NCI-H128 (cell line): ENCODE results near the gene MOB1A.
"Not testable (repeated sequence)": the region's sequence is repeated elsewhere in the genome, so short reads cannot be mapped to it uniquely, and the experiment has no call there.

Experiments used
- DNase-seq: peaks from one replicate; lab custom pipeline; 2025; ENCODE audit not compliant: unreplicated experiment; lab: John Stamatoyannopoulos, UW

The MOB1A gene

GRCh38 chr2:74149570-74150319 lies 28.9 kb downstream of the MOB1A start:
- DNase-seq: no peak

- DNase-seq: no peak
These were observed 29.5 kb downstream of the MOB1A start for GRCh38 chr2:74149247-74149525.

- no peak for DNase-seq
These were observed 30.0 kb downstream of the MOB1A start for GRCh38 chr2:74148457-74149246.

GRCh38 chr2:74147727-74148456 lies 30.8 kb downstream of the MOB1A start, which contains the start of gene BOLA3:
BOLA3 (minus strand) TSS chr2:74147912; CDS start chr2:74147874, 38 bp downstream.
- peak; percentile 58 for DNase-seq

GRCh38 chr2:74146929-74147726 lies 31.6 kb downstream of the MOB1A start:
- DNase-seq: no peak

DNA sequence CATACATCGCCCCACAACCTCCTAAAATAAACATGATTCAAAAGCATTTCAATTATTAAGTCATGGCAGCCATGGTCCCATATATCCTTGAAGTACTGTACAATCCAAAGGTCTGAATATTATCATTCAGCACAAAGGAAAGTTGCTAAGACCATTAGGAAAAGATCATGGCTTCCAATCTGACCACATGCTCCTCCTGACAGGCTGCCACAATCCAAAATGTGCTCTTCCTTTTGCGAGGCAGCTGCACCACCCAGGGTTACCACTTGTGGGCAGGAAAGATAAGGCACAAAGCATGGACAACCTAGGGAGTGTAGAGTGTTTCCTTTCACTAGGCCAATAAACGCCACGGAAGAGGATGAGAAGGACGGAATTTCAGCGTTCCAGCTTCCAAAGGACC lies 36.3 kb downstream of the MOB1A start:
- DNase-seq: no peak

DNA sequence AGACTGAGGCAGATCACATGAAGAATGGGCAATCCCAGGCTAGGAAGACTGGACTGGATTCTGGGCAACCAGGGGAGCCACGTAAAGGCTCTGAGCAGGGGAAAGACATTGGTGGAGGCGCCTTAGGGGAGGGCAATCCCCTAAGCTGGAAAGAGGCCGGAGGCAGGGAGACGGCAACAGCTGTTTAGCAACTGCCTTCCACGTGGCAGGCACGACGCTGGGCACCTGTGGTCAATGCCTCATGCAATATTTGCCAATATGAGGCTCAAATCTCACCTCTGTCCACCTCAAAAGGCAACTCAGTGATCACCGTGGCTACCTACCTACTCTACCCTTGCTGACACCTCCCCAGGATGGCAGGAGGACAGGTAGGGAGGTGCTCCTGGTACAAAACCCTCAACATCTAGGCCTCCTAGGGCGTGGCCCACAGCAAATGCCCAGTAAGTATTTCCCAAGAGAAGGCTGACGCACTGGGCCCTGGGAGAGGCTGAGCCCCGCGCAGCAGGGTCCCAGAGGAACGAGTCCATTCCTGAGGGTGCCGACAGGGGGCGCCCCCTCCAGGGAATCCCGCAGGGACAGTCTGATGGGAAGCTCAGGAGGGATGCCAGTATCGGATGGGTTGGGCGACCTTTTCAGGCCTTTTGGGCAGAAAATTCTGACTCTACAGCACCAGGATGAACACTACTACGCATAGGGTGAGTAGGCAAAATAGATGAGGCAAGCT lies 39.9 kb downstream of the MOB1A start:
- DNase-seq: no peak

DNA sequence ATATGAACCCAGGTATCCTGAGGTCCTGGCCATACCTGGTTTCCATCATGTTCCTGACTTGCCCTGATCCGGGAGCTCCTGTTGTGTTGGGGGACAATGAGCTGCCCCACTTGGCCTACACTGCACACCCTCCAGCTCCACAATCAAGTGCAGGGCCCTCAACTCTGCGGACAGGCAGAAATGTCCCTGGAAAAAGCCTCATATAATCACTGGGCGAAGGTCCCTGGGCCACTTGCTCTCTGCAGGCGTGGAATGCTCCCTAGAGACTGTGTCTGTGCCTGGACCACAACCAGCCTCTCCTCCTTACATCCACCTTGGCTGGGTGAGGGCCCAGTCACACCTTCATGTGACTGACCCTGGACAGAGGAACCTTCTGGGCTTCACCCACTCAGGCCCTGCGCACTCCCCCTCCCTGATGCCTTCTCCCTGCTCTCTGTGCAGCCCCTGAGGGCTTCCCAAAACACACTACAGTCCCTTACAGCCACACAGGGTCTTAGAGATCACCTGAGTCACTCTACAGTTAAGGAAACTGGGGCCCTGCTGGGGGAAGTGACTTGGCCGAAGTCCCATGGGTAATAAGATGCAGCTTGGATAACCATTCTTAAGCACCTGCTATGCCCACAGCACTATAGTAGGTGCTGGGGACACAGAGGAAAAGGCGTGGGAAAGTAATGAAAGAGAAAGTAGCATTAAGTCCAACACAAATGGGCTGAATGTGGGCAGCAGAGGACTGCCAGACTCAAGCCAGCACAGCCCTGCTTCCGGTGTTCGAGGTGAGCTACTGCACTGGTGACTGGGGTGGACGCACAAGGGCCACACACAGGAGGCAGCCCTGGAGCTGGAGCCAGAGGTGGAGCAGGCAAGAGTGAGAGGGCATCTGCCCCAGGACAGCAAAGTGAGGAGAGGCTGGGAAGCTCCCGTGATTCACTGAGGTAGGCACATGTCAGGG lies 40.8 kb downstream of the MOB1A start:
- no peak for DNase-seq

GRCh38 chr2:74131901-74132300 lies 46.8 kb downstream of the MOB1A start:
- no peak for DNase-seq

GRCh38 chr2:74130211-74130995 lies 48.3 kb downstream of the MOB1A start:
- DNase-seq: no peak

- no peak for DNase-seq
These were observed 50.5 kb downstream of the MOB1A start for GRCh38 chr2:74128206-74128605.

DNA sequence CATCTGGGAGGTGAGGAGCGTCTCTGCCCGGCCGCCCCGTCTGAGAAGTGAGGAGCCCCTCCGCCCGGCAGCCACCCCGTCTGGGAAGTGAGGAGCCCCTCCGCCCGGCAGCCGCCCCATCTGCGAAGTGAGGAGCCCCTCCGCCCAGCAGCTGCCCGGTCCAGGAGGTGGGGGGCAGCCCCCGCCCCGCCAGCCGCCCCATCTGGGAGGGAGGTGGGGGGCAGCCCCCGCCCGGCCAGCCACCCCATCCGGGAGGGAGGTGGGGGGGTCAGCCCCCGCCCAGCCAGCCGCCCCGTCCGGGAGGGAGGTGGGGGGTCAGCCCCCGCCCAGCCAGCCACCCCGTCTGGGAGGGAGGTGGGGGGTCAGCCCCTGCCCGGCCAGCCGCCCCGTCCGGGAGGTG lies 54.7 kb downstream of the MOB1A start:
- not testable (repeated sequence) for DNase-seq

DNA sequence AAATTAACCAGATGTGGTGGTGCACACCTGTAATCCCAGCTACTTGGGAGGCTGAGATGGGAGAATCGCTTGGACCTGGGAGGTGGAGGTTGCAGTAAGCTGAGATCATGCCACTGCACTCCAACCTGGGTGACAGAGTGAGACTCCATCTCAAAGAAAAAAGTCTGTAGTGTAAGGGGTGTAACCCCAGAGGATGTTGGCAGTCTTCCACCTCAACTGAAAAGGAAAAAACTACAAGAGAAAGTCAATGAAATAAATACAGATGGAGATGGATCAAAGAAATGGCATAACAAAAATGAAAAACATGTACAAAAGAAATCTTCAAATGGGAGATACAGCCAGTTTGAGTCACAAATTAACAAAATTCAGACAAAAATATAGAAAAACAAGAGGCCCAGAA lies 56.8 kb downstream of the MOB1A start:
- DNase-seq: not testable (repeated sequence)

DNA sequence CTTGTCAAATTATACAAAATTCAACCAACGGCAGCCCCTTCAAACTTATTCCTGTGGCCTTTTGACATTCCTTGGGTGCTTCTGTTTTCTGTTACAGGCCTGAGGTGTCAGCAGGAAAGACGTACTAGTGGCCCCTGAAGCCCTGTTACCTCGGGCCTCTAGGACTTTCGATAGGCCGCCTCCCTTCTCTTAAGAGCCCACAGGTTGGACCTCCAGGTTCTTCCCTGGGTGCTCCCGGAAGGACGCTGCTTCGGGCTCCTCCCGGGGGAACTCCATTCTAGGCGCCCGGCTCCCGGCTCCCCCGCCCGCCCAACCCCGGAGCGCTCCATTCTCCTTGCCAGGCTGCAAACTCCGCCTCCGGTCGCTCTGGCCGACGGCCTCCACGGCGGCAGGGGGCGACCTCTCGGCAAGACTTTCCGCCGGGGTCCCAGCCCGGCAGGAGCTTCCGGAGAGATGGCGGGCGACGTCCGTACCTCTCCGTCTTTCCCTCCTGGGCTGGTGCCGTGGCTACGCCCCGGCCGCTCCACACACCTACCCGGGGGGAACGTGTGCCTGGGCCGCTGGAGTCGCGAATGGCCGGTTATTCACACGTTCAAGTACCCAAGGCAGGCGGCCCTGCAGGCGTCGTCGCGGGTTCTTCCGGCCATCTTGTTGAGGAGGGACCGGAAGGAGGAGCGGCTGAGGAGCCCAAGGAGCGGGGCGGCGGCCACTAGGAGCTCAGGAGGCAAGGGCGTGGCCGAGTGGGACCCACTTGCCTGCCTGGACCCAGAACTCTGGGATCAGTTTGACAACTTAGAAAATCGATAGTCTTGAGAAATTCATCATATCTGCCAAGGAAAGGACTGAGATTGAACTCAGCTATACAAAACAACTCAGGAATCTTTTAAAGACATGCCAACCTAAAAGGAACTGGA lies 58.5 kb downstream of the MOB1A start:
- DNase-seq: peak; percentile 40

- DNase-seq: no peak
These were observed 59.3 kb downstream of the MOB1A start for GRCh38 chr2:74119339-74119738.

DNA sequence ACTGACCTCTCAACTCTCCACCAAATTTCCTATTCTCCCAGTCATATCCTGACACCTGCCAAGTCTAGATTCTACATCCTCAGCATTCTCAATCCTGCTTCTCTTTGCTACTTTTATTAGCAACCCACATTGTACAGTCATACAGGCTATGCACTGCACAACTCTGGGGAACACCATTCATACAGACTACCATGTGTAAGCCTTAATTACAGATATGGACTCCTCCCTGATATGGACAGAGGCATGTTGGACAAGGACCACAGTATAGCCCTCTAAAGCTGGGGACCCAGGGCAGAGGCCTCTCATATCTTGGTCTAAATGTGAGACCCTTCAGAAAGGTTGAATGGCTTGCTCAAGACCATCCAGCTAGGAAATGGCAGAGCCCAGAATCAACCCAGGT lies 67.3 kb downstream of the MOB1A start:
- no peak for DNase-seq

DNA sequence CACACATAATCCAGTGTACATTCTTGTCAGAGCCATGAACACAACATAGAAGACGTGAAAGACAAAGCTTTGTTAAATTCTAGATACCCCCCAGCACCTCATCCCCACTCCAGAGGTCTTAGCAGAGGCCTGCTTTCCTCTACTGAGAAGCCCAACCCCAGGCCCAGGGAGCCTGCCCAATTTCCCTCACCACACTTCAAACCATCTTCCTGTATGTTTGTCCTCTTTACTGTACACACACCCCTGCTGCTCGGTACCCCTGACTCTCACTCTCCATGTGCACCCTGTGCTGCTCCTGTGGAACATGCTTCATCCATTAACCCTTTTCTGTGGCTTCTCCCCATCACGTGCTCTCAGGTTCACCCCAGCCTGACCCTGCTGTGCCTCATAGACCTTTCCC lies 68.1 kb downstream of the MOB1A start:
- DNase-seq: no peak
